CD8-positive, alpha-beta memory T cell (primary cell): ENCODE results near the gene RAET1L. TPM values are rescaled to one million over a fixed set of nuclear protein-coding genes. Genes with fewer than 3 reads are reported as not detected.
A peak's percentile ranks its signal among the peaks of the same experiment; 100 is the strongest.
"Not testable (repeated sequence)": the region's sequence is repeated elsewhere in the genome, so short reads cannot be mapped to it uniquely, and the experiment has no call there.

ENCODE experiments used
- CTCF ChIA-PET: fragments of 350-600 bp; sonication (Branson Sonifier 250); formaldehyde crosslinking; loops from one replicate; lab custom pipeline; 2021; ENCODE audit warnings: antibody characterized with exemption; lab: Charles Lee
- POLR2A ChIA-PET: fragments of 350-600 bp; sonication (Branson Sonifier 250); formaldehyde crosslinking; loops from one replicate; lab custom pipeline; 2021; ENCODE audit warnings: antibody characterized with exemption; lab: Charles Lee
- DNase-seq, 5 donors: peaks; one replicate each; pipeline versions ENCODE4 v3.0.0 to v3.0.0-alpha.2; 2020 to 2022; ENCODE audit warnings: mixed read lengths in 1 of 5
- H3K27ac ChIP-seq: one replicate; pipeline ENCODE4 v1.7.0; 2013; ENCODE audit warnings: low read depth, mild to moderate bottlenecking, low read length, moderate library complexity
- H3K27me3 ChIP-seq: 2 replicates; pipeline ENCODE4 v1.7.0; 2013; ENCODE audit warnings: low read length, mild to moderate bottlenecking; ENCODE audit not compliant: insufficient read depth, poor library complexity, severe bottlenecking
- H3K36me3 ChIP-seq: 2 replicates; pipeline ENCODE4 v1.7.0; 2013; ENCODE audit warnings: mild to moderate bottlenecking, low read length, moderate library complexity; ENCODE audit not compliant: insufficient read depth
- H3K4me1 ChIP-seq: 2 replicates; pipeline ENCODE4 v1.7.0; 2013; ENCODE audit warnings: mild to moderate bottlenecking, low read length, moderate library complexity; ENCODE audit not compliant: insufficient read depth
- H3K4me3 ChIP-seq: 2 replicates; pipeline ENCODE4 v1.7.0; 2013; ENCODE audit warnings: mild to moderate bottlenecking, low read length
- H3K9me3 ChIP-seq: 2 replicates; pipeline ENCODE4 v1.7.0; 2013; ENCODE audit warnings: mild to moderate bottlenecking, low read length
- H3K27ac Mint-ChIP-seq, 8 donors: one replicate each; pipeline ENCODE4 v1.8.0; 2020 to 2021; ENCODE audit warnings: mixed read lengths in 8 of 8, mild to moderate bottlenecking in 6 of 8, inconsistent platforms in 3 of 8, moderate library complexity in 3 of 8
- H3K27me3 Mint-ChIP-seq, 2 donors: one replicate each; pipeline ENCODE4 v1.8.0; 2020 to 2021; ENCODE audit warnings: mixed read lengths in 2 of 2, mild to moderate bottlenecking in 1 of 2, moderate library complexity in 1 of 2
- H3K36me3 Mint-ChIP-seq, 3 donors: one replicate each; pipeline ENCODE4 v1.8.0; 2020 to 2021; ENCODE audit warnings: mixed read lengths in 3 of 3, inconsistent platforms in 1 of 3, mild to moderate bottlenecking in 1 of 3
- H3K4me1 Mint-ChIP-seq, 3 donors: one replicate each; pipeline ENCODE4 v1.8.0; 2020 to 2021; ENCODE audit warnings: mixed read lengths in 3 of 3, inconsistent platforms in 1 of 3, mild to moderate bottlenecking in 1 of 3
- H3K4me3 Mint-ChIP-seq, 7 donors: one replicate each; pipeline ENCODE4 v1.8.0; 2020 to 2021; ENCODE audit warnings: mixed read lengths in 7 of 7, mild to moderate bottlenecking in 6 of 7, moderate library complexity in 4 of 7, inconsistent platforms in 2 of 7
- H3K9me3 Mint-ChIP-seq, 5 donors: one replicate each; pipeline ENCODE4 v1.8.0; 2020 to 2022; ENCODE audit warnings: mixed read lengths in 5 of 5, mild to moderate bottlenecking in 3 of 5, moderate library complexity in 2 of 5, inconsistent platforms in 1 of 5
- polyA plus RNA-seq: library from polyadenylated mRNA; unstranded; fragments of 300-500 nt; fragmentation: Illumina TruSeq; gene quantifications from one replicate; pipeline ENCODE4 v1.2.3, GENCODE V29; 2021
- total RNA-seq, 2 experiments: library from RNA; stranded (reverse); gene quantifications; one replicate each; pipeline ENCODE4 v1.2.3, GENCODE V29; 2021

RAET1L gene
- total and polyA plus RNA-seq, 3 experiments from 2014 or later, result not detected

GRCh38 chr6:150014623-150015280 lies 10.6 kb downstream of the RAET1L start:
- peak overlapping the region in 2 of 7 donors; percentile 35 to 43 for H3K4me3 Mint-ChIP-seq
- H3K9me3 ChIP-seq, H3K9me3 Mint-ChIP-seq, POLR2A ChIA-PET, CTCF ChIA-PET, H3K4me1 ChIP-seq, H3K36me3 Mint-ChIP-seq, H3K27ac ChIP-seq, H3K4me3 ChIP-seq, H3K36me3 ChIP-seq, H3K27ac Mint-ChIP-seq, DNase-seq: not testable (repeated sequence)
- peaks cover 9 to 20% (median 20%) of the 10 kb centered on the region in 3 donors for H3K4me1 Mint-ChIP-seq
- H3K27me3 ChIP-seq, result peaks cover 28% of the 10 kb centered on the region
- H3K27me3 Mint-ChIP-seq, result peaks cover 45 to 84% of the 10 kb centered on the region in 2 donors

DNA sequence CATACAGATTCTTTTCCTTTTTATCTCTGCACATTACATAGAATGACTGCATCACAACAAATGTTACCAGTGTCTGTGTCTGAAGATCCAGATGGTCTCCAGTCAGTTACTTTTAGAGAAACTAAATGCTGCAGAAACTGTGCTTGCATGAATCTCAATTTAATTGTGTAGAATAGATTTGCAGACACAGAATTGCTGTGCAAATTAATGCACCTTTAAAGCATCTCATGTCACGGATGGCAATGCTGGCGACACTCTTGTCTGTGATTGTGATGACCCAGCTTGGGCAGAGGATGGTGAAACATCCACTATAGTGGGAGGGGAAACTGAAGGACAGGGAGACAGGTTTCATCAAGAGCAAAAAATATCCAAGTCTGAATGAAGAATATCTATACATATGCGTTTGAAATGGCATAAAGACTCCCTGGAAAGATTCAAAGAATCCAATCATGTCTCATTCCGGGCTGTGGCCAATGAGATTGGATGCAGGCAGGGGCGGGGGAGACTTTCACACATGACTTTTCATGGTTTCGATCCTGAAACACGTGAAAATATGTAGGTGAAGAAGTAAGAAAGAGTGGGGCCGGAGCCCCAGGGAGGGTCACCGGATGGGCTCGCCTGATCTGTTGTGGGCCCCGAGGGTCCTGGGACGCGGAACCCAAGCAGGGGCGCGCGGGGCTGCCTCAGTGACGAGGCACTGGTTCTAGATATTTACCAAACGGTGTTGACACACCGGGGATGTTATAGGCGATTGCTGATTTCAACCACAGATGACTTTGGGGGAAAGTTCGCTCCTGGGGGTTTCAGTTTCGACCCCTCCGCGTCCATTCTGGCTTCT lies 11.3 kb downstream of the RAET1L start:
- H3K36me3 ChIP-seq, DNase-seq, H3K9me3 Mint-ChIP-seq, H3K27ac ChIP-seq, CTCF ChIA-PET, H3K4me3 ChIP-seq, H3K9me3 ChIP-seq, H3K36me3 Mint-ChIP-seq, POLR2A ChIA-PET, H3K4me1 ChIP-seq: not testable (repeated sequence)
- Mint-ChIP-seq H3K27ac (peak overlapping the region in 2 of 8 donors; percentile 41 to 48), H3K27me3 (peaks cover 43 to 85% of the 10 kb centered on the region in 2 donors), H3K4me1 (peaks cover 9 to 20% (median 20%) of the 10 kb centered on the region in 3 donors), H3K4me3 (peak overlapping the region in 6 of 7 donors; percentile 40 to 84 (median 55))
- H3K27me3 ChIP-seq, result peaks cover 28% of the 10 kb centered on the region

- H3K27ac ChIP-seq, H3K4me1 ChIP-seq, DNase-seq, H3K4me3 Mint-ChIP-seq, H3K36me3 Mint-ChIP-seq, H3K4me3 ChIP-seq, H3K27ac Mint-ChIP-seq, H3K9me3 Mint-ChIP-seq, H3K9me3 ChIP-seq, H3K36me3 ChIP-seq: not testable (repeated sequence)
- peaks cover 9 to 20% (median 20%) of the 10 kb centered on the region in 3 donors for H3K4me1 Mint-ChIP-seq
- H3K27me3 ChIP-seq, result peaks cover 28% of the 10 kb centered on the region
- POLR2A ChIA-PET, result interaction anchor here (0.5 kb wide), 1 partner anchor 169 kb away, joined by 4 read pairs; no protein-coding TSS in a partner anchor
- peaks cover 47 to 85% of the 10 kb centered on the region in 2 donors for H3K27me3 Mint-ChIP-seq
- CTCF ChIA-PET, result interaction anchor here (0.6 kb wide), 1 partner anchor 78 kb away, joined by 5 read pairs; no protein-coding TSS in a partner anchor
Observed at GRCh38 chr6:150012846-150013784, 12.2 kb downstream of the RAET1L start.

DNA sequence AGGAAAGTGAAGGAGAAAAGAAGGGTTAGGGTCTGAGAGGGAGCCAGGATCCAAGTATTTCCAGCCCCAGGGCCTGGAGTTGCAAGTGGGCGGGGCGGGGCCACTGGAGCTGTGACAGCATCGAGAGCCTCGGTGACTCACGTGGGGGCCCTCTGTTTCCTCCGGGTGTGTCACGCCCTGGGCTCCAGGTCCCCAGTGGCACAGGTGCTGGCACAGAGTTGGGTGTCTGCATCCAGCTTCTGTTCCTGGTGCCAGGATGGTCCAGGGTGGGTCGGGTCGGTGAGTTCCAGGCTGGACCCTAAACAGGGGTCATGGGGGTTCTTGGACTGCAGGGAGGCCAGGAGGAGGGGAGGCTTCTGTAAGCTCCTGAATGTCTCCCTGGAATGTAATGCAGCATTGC lies 16.7 kb downstream of the RAET1L start:
- no peak overlapping the region for H3K27ac ChIP-seq
- H3K9me3 ChIP-seq, result no peaks in the 10 kb centered on the region
- H3K27me3 ChIP-seq, result peaks cover 9% of the 10 kb centered on the region
- no peaks in the 10 kb centered on the region for H3K36me3 Mint-ChIP-seq
- H3K4me3 ChIP-seq, result no peak overlapping the region
- H3K4me1 ChIP-seq, result peaks cover 14% of the 10 kb centered on the region
- ChIA-PET POLR2A (no interaction called here), CTCF (interaction anchor here (0.9 kb wide), 1 partner anchor 9 kb away, joined by 3 read pairs; no protein-coding TSS in a partner anchor)
- H3K27ac Mint-ChIP-seq, result peak overlapping the region in 1 of 8 donors; percentile 50
- peaks cover 16 to 56% of the 10 kb centered on the region in 2 donors for H3K27me3 Mint-ChIP-seq
- DNase-seq, result no peak
- no peak overlapping the region for H3K4me3 Mint-ChIP-seq
- H3K36me3 ChIP-seq, result no peaks in the 10 kb centered on the region
- H3K9me3 Mint-ChIP-seq, result no peaks in the 10 kb centered on the region
- H3K4me1 Mint-ChIP-seq, result peaks cover 16 to 27% (median 22%) of the 10 kb centered on the region in 3 donors

GRCh38 chr6:150006961-150007464 lies 18.3 kb downstream of the RAET1L start:
- POLR2A ChIA-PET, result no interaction called here
- Mint-ChIP-seq H3K9me3 (no peaks in the 10 kb centered on the region), H3K4me1 (peaks cover 16 to 33% (median 22%) of the 10 kb centered on the region in 3 donors), H3K27ac (peak overlapping the region in 4 of 8 donors; percentile 22 to 78 (median 48)), H3K4me3 (peak overlapping the region in 2 of 7 donors; percentile 2 to 60), H3K36me3 (no peaks in the 10 kb centered on the region), H3K27me3 (peaks cover 9 to 41% of the 10 kb centered on the region in 2 donors)
- H3K27ac ChIP-seq, result no peak overlapping the region
- peaks cover 16% of the 10 kb centered on the region for H3K4me1 ChIP-seq
- no peak overlapping the region for H3K4me3 ChIP-seq
- no peak for DNase-seq
- H3K9me3 ChIP-seq, result no peaks in the 10 kb centered on the region
- no peaks in the 10 kb centered on the region for H3K27me3 ChIP-seq
- H3K36me3 ChIP-seq, result no peaks in the 10 kb centered on the region
- CTCF ChIA-PET, result interaction anchor here (0.7 to 1.9 kb wide), 6 partner anchors 10 to 72 kb away, joined by 3 to 7 read pairs (median 4); no protein-coding TSS in a partner anchor

GRCh38 chr6:150005761-150006651 lies 19.3 kb downstream of the RAET1L start:
- Mint-ChIP-seq H3K27ac (peak overlapping the region; percentile 73 to 98 (median 88)), H3K9me3 (no peaks in the 10 kb centered on the region), H3K4me1 (peaks cover 24 to 43% (median 31%) of the 10 kb centered on the region in 3 donors), H3K36me3 (no peaks in the 10 kb centered on the region), H3K27me3 (peaks cover 7 to 31% of the 10 kb centered on the region in 2 donors), H3K4me3 (peak overlapping the region; percentile 82 to 99 (median 91))
- DNase-seq, result no peak
- H3K27me3 ChIP-seq, result no peaks in the 10 kb centered on the region
- peak overlapping the region; percentile 72 for H3K4me3 ChIP-seq
- peaks cover 26% of the 10 kb centered on the region for H3K4me1 ChIP-seq
- H3K36me3 ChIP-seq, result no peaks in the 10 kb centered on the region
- peak overlapping the region; percentile 67 for H3K27ac ChIP-seq
- no peaks in the 10 kb centered on the region for H3K9me3 ChIP-seq
- ChIA-PET POLR2A (no interaction called here), CTCF (interaction anchor here (1.0 to 1.9 kb wide), 4 partner anchors 10 to 70 kb away, joined by 3 to 7 read pairs (median 4); no protein-coding TSS in a partner anchor)
